K562 (cell line): ENCODE measurements around the gene TENM4. TPM values are rescaled to one million over a fixed set of nuclear protein-coding genes. Genes with fewer than 3 reads are reported as not detected.

Source experiments
- ATAC-seq: fragments of 200-7000 bp; cut with Tn5 transposase; 3 replicates; pipeline ENCODE4 v1.9.1; 2020; ENCODE audit warnings: moderate library complexity
- BruUV-seq: library from RNA; stranded (reverse); fragments of 400-500 nt; replicated peaks from 2 replicates; lab custom pipeline; 2021; lab: Mats Ljungman, UMichigan
- CTCF ChIA-PET: fragments of 300-600 bp; formaldehyde crosslinking; extraction: SDS; loops from one replicate; lab custom pipeline; 2021; ENCODE audit warnings: low intra/inter-chr PET ratio; lab: Yijun Ruan, JAX
- POLR2A ChIA-PET: fragments of 300-600, 350-650 bp; sonication (Branson Sonifier 250); formaldehyde crosslinking; extraction: SDS; loops from one replicate; lab custom pipeline; 2021; ENCODE audit warnings: antibody characterized with exemption, inconsistent platforms; lab: Yijun Ruan, JAX
- DNase-seq, 4 experiments: peaks; one replicate each; pipeline versions ENCODE4 v3.0.0 to v3.0.0-alpha.2; 2011 to 2018; ENCODE audit warnings: low spot score in 3 of 4, mixed read lengths in 3 of 4; ENCODE audit errors: extremely low read depth in 1 of 4
- FAIRE-seq: peaks from 2 replicates; lab custom pipeline; 2011; peaks lifted over from hg19 to GRCh38; lab: Jason Lieb, UNC
- H2AFZ ChIP-seq: 2 replicates; pipeline ENCODE4 v1.6.0; 2011; ENCODE audit warnings: low read depth, low read length, control low read depth, inconsistent platforms
- H3K27ac ChIP-seq: fragments of 200-600 bp; 3 replicates; pipeline ENCODE4 v1.8.0; 2011; ENCODE audit warnings: low read depth, mild to moderate bottlenecking, control low read depth, inconsistent platforms, low read length, moderate library complexity, mixed read lengths; ENCODE audit errors: extremely low read depth
- H3K27me3 ChIP-seq, 2 experiments: fragments of 300-600 bp in 1 of 2; 2 replicates in 1 of 2; 3 replicates in 1 of 2; pipeline versions ENCODE4 v1.6.0 to v1.8.0; 2011; ENCODE audit warnings: inconsistent platforms in 2 of 2, low read length in 2 of 2, mild to moderate bottlenecking in 1 of 2, mixed read lengths in 1 of 2, moderate library complexity in 1 of 2; ENCODE audit not compliant: control insufficient read depth in 2 of 2, insufficient read depth in 2 of 2
- H3K36me3 ChIP-seq: fragments of 300-600 bp; 3 replicates; pipeline ENCODE4 v1.8.0; 2011; ENCODE audit warnings: mild to moderate bottlenecking, low read length, inconsistent platforms; ENCODE audit not compliant: control insufficient read depth, insufficient read depth
- H3K4me1 ChIP-seq, 2 experiments: fragments of 200-600 bp in 1 of 2; replicated peaks in 1 of 2; 2 replicates in 1 of 2; 3 replicates in 1 of 2; pipeline versions ENCODE4 v1.5.1 to v1.8.0; 2011; ENCODE audit warnings: inconsistent platforms in 2 of 2, low read length in 2 of 2, mild to moderate bottlenecking in 1 of 2, mixed read lengths in 1 of 2, moderate library complexity in 1 of 2; ENCODE audit not compliant: control insufficient read depth in 2 of 2, insufficient read depth in 2 of 2
- H3K4me2 ChIP-seq: 2 replicates; pipeline ENCODE4 v1.6.1; 2011; ENCODE audit warnings: low read length, control low read depth, inconsistent platforms, mixed read lengths; ENCODE audit not compliant: insufficient read depth
- H3K4me3 ChIP-seq: fragments of 200-600 bp; sonication (generic), shearing (Covaris generic); 2 replicates; pipeline ENCODE4 v1.5.1; 2016; ENCODE audit warnings: control low read depth, inconsistent platforms
- H3K79me2 ChIP-seq: fragments of 200-600 bp; 3 replicates; pipeline ENCODE4 v1.8.0; 2011; ENCODE audit warnings: low read length, inconsistent platforms; ENCODE audit not compliant: control insufficient read depth, insufficient read depth
- H3K9ac ChIP-seq, 2 experiments: 2 replicates each; pipeline versions ENCODE4 v1.6.0 to v1.6.1; 2011; ENCODE audit warnings: low read depth in 2 of 2, low read length in 2 of 2, control low read depth in 1 of 2, inconsistent platforms in 1 of 2, mild to moderate bottlenecking in 1 of 2, mixed read lengths in 1 of 2; ENCODE audit not compliant: insufficient read depth in 1 of 2
- H3K9me1 ChIP-seq: one replicate; pipeline ENCODE4 v1.6.0; 2011; ENCODE audit warnings: inconsistent platforms, mild to moderate bottlenecking, low read length, moderate library complexity; ENCODE audit not compliant: control insufficient read depth, insufficient read depth
- H3K9me3 ChIP-seq: replicated peaks from 2 replicates; pipeline ENCODE4 v1.5.1; 2011; ENCODE audit warnings: low read depth, low read length, inconsistent platforms; ENCODE audit not compliant: control insufficient read depth, insufficient read depth
- H4K20me1 ChIP-seq: replicated peaks from 2 replicates; pipeline ENCODE4 v1.6.1; 2011; ENCODE audit warnings: low read length, inconsistent platforms, mixed read lengths; ENCODE audit not compliant: control insufficient read depth, insufficient read depth
- BHLHE40 ChIP-seq: IDR thresholded peaks from 2 replicates; pipeline ENCODE4 v1.6.1; 2011; ENCODE audit warnings: low read length, improper control_type of control experiment
- CHD4 ChIP-seq: fragments of 200-600 bp; sonication (generic); IDR thresholded peaks from 3 replicates; pipeline ENCODE4 v1.6.1; 2012; ENCODE audit warnings: low read depth, mild to moderate bottlenecking, mixed read lengths, low read length, inconsistent platforms; ENCODE audit not compliant: insufficient read depth, insufficient replicate concordance, poor library complexity, severe bottlenecking
- DDX20 ChIP-seq: fragments of 450-650 bp; IDR thresholded peaks from 2 replicates; pipeline ENCODE4 v1.6.1; 2016; ENCODE audit warnings: missing genetic modification characterization, low read depth, mild to moderate bottlenecking, missing compliant biosample characterization, moderate library complexity
- IFI16 ChIP-seq: fragments of 250-450 bp; sonication (Bioruptor Pico); IDR thresholded peaks from 2 replicates; pipeline ENCODE4 v2.1.2; 2022; ENCODE audit warnings: mild to moderate bottlenecking, inconsistent platforms
- NFATC3 ChIP-seq: fragments of 450-650 bp; IDR thresholded peaks from 2 replicates; pipeline ENCODE4 v1.6.1; 2017; ENCODE audit warnings: mild to moderate bottlenecking
- NFE2 ChIP-seq: IDR thresholded peaks from 2 replicates; pipeline ENCODE4 v1.6.1; 2014; ENCODE audit warnings: antibody characterized with exemption, low read depth
- PRPF4 ChIP-seq: fragments of 200-400 bp; formaldehyde crosslinking; IDR thresholded peaks from one replicate; pipeline ENCODE4 v1.6.1; 2017; ENCODE audit warnings: low read length, low read depth, mild to moderate bottlenecking; ENCODE audit not compliant: insufficient read depth, poor library complexity, severe bottlenecking
- TCF7 ChIP-seq: sonication (generic); IDR thresholded peaks from 2 replicates; pipeline ENCODE4 v1.6.1; 2016; ENCODE audit warnings: antibody characterized with exemption, borderline replicate concordance
- TEAD4 ChIP-seq, 2 experiments: sonication (generic) in 1 of 2; formaldehyde crosslinking in 1 of 2; IDR thresholded peaks; 2 replicates each; pipeline versions ENCODE4 v1.6.1 to v1.8.0; 2012 to 2022; ENCODE audit warnings: borderline replicate concordance in 1 of 2, inconsistent platforms in 1 of 2, low read length in 1 of 2, mild to moderate bottlenecking in 1 of 2, missing genetic modification reagents in 1 of 2
- WHSC1 ChIP-seq: IDR thresholded peaks from one replicate; pipeline ENCODE4 v1.6.1; 2012; ENCODE audit warnings: low read length, control low read depth, inconsistent platforms
- ZNF445 ChIP-seq: fragments of 250-450 bp; sonication (Bioruptor Pico); IDR thresholded peaks from 2 replicates; pipeline ENCODE4 v1.4.0; 2020; ENCODE audit warnings: low read depth, mild to moderate bottlenecking, moderate library complexity
- ZNF778 ChIP-seq: fragments of 450-650 bp; formaldehyde crosslinking; IDR thresholded peaks from 2 replicates; pipeline ENCODE4 v1.4.0; 2020; ENCODE audit warnings: mild to moderate bottlenecking, moderate library complexity
- WGBS: fragments of 100-300 bp; shearing (Covaris generic); methylation state at CpG from one replicate; pipeline ENCODE4 v1.1.6; 2016; ENCODE audit warnings: low coverage, mixed read lengths; ENCODE audit not compliant: insufficient coverage; ENCODE audit errors: missing lambda C conversion rate; 5-methylcytosine and 5-hydroxymethylcytosine counted together
- in situ Hi-C: fragments of 300-500 bp; cut with MboI; formaldehyde crosslinking; loops from 4 replicates; pipeline ENCODE4 v1.15.0; 2018; ENCODE audit warnings: inconsistent platforms, mixed read lengths
- intact Hi-C: fragments of 100-400 bp; cut with micrococcal nuclease; formaldehyde crosslinking; loops from 2 replicates; pipeline ENCODE4 v1.14.2; 2022
- polyA plus RNA-seq, 8 experiments: library from polyadenylated mRNA; depleted of rRNA in 4 of 8; stranded (reverse) in 5 of 8; unstranded in 3 of 8; fragments of >200 nt; fragmentation: Nextera tagmentation in 2 of 8; fragmentation: Illumina TruSeq in 1 of 8; extraction: Ambion mirVana in 2 of 8; extraction: Trizol in 1 of 8; gene quantifications; 2 replicates each; pipeline versions ENCODE4 v1.2.1 to v1.2.3, GENCODE V29; 2011 to 2014; ENCODE audit warnings: inconsistent platforms in 1 of 8, missing spikeins in 1 of 8
- total RNA-seq, 7 experiments: library from RNA; depleted of rRNA in 6 of 7; stranded (reverse); fragments of >200 nt in 6 of 7; fragmentation: Illumina TruSeq in 2 of 7; extraction: Trizol in 2 of 7; gene quantifications; 2 replicates each; pipeline versions ENCODE4 v1.2.1 to v1.2.3, GENCODE V29; 2011 to 2021; ENCODE audit warnings: low replicate concordance in 1 of 7
- TF ChIP-seq, protein P1 (sequence below): sonication (generic); IDR thresholded peaks from 2 replicates; pipeline ENCODE4 v1.6.1; 2016
- TF ChIP-seq, protein P2 (sequence below): sonication (generic); formaldehyde crosslinking; IDR thresholded peaks from 2 replicates; pipeline ENCODE4 v1.8.0; 2022; ENCODE audit warnings: missing genetic modification reagents, mild to moderate bottlenecking, moderate library complexity, borderline replicate concordance

Gene TENM4
- total and polyA plus RNA-seq, 9 of the 15 experiments (the other 6 are each of a cell fraction or from before 2014, with no cell fraction given): 0.16 TPM; not detected in 8

DNA sequence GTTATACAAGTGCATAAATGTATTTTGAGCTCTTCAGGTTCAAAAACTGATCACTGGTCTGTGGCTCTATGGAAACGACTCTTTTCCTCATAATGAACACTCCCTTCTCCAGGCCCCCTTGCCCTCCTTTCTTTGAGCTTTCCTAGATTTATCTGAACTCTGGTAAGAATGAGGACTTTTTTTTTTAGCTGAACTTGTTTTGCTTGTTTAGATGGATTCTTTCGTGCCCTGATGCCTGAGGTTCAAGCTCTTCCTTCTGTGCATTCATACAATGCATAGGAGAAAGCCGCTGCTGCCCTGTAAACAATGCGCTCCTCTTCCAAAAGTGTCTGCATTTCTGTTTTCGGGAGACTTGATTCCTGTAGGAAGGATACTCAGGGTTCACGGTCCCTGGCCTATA lies 205.1 kb downstream of the TENM4 start (continued):
- TF ChIP-seq CHD4 (no peak), IFI16 (CRISPR knock-in tag) (no peak), NFATC3 (no peak), DDX20 (tag) (no peak), BHLHE40 (no peak), PRPF4 (no peak)
- TF ChIP-seq, protein P1, sequence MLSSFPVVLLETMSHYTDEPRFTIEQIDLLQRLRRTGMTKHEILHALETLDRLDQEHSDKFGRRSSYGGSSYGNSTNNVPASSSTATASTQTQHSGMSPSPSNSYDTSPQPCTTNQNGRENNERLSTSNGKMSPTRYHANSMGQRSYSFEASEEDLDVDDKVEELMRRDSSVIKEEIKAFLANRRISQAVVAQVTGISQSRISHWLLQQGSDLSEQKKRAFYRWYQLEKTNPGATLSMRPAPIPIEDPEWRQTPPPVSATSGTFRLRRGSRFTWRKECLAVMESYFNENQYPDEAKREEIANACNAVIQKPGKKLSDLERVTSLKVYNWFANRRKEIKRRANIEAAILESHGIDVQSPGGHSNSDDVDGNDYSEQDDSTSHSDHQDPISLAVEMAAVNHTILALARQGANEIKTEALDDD: no peak
- TF ChIP-seq, all 486 proteins: peak for 0

DNA sequence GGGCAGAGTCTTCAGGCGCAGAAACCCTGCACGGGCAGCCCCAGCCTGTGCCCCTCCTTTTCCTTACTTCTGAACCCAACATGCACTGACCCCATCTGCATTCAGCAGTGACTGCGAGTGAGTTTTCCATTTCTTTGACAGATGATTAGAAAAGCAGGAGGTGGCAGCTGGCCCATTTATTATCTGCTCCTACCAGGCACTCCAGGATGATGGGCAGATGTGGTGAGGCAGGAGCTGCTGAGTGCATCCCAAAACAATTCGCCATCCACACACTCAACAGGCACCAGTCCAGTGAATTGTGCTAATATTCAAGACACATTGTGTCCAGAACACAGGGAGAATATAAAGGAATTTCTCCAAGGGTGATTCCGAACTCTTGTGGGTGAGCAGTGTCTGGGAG lies 208.5 kb downstream of the TENM4 start:
- no peak overlapping the region for H3K4me3 ChIP-seq
- FAIRE-seq: no peak
- H3K9ac ChIP-seq: no peak overlapping the region
- in situ Hi-C loops (no loop called here), intact Hi-C loops (no loop called here)
- TF ChIP-seq WHSC1: no peak
- TF ChIP-seq TCF7: no peak
- no peak for TF ChIP-seq ZNF778 (CRISPR knock-in tag)
- TF ChIP-seq NFE2: no peak
- TF ChIP-seq TEAD4 (IDR thresholded peaks at IDR 0.05; ENCODE audit: low read length): no peak
- TF ChIP-seq TEAD4 (CRISPR knock-in tag; IDR thresholded peaks at IDR 0.05; ENCODE audit: borderline replicate concordance): no peak
- TF ChIP-seq ZNF445 (CRISPR knock-in tag): no peak
- TF ChIP-seq, protein P2, sequence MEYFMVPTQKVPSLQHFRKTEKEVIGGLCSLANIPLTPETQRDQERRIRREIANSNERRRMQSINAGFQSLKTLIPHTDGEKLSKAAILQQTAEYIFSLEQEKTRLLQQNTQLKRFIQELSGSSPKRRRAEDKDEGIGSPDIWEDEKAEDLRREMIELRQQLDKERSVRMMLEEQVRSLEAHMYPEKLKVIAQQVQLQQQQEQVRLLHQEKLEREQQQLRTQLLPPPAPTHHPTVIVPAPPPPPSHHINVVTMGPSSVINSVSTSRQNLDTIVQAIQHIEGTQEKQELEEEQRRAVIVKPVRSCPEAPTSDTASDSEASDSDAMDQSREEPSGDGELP: no peak
- WGBS: 3% methylated on average over 5 of the region's 5 CpGs
- no peaks in the 10 kb centered on the region for H3K9me3 ChIP-seq
- H2AFZ ChIP-seq: no peak overlapping the region
- BruUV-seq: no TSS peak
- no peaks in the 10 kb centered on the region for H3K9me1 ChIP-seq
- no peaks in the 10 kb centered on the region; the same call in 1 of the 2 replicates for H4K20me1 ChIP-seq
- H3K36me3 ChIP-seq: no peaks in the 10 kb centered on the region
- no peaks in the 10 kb centered on the region for H3K79me2 ChIP-seq
- CTCF ChIA-PET: no interaction called here
- peaks cover 0 to 11% of the 10 kb centered on the region in 2 experiments; a peak in 3 of 5 replicates for H3K27me3 ChIP-seq
- no peak overlapping the region for H3K4me2 ChIP-seq
- DNase-seq: no peak
- POLR2A ChIA-PET: no interaction called here
- ATAC-seq: no peak
- no peak overlapping the region for H3K27ac ChIP-seq
- no peaks in the 10 kb centered on the region for H3K4me1 ChIP-seq
